Tibial nerve (tissue), 4 donors: ENCODE measurements around the gene DNAH3. TPM values are rescaled to one million over a fixed set of nuclear protein-coding genes. Genes with fewer than 3 reads are reported as not detected.

ENCODE experiments used
- DNase-seq, 2 donors: peaks; one replicate each; pipeline ENCODE4 v3.0.0-alpha.2; 2019; ENCODE audit warnings: low spot score in 2 of 2
- H3K27ac ChIP-seq, 4 donors: fragments of 200-600 bp; sonication (generic) in 3 of 4; one replicate each; pipeline ENCODE4 v1.5.1; 2017 to 2019; ENCODE audit warnings: mild to moderate bottlenecking in 1 of 4
- H3K27me3 ChIP-seq, 2 donors: fragments of 200-600 bp; sonication (generic) in 1 of 2; one replicate each; pipeline versions ENCODE4 v1.5.1 to v1.6.0; 2017 to 2019
- H3K36me3 ChIP-seq, 3 donors: fragments of 200-600 bp; sonication (generic); one replicate each; pipeline ENCODE4 v1.5.1; 2018 to 2019
- H3K4me1 ChIP-seq, 4 donors: fragments of 200-600 bp; sonication (generic) in 3 of 4; one replicate each; pipeline ENCODE4 v1.5.1; 2017 to 2019
- H3K4me3 ChIP-seq, 4 donors: fragments of 200-600 bp; sonication (generic) in 3 of 4; one replicate each; pipeline ENCODE4 v1.5.1; 2017 to 2019; ENCODE audit warnings: mild to moderate bottlenecking in 1 of 4, moderate library complexity in 1 of 4
- H3K9me3 ChIP-seq, 4 donors: fragments of 200-600 bp; sonication (generic) in 3 of 4; one replicate each; pipeline ENCODE4 v1.5.1; 2017 to 2019
- CTCF ChIP-seq, 5 experiments: fragments of 200-600 bp in 3 of 5; fragments of 450-650 bp in 2 of 5; sonication (generic) in 3 of 5; IDR thresholded peaks; one replicate each; pipeline ENCODE4 v1.5.1; 2016 to 2019; ENCODE audit warnings: antibody characterized with exemption in 5 of 5, mild to moderate bottlenecking in 3 of 5, moderate library complexity in 2 of 5
- EP300 ChIP-seq, 2 donors: sonication (generic); formaldehyde crosslinking; IDR thresholded peaks; one replicate each; pipeline ENCODE4 v1.6.1; 2017; ENCODE audit warnings: antibody characterized with exemption in 2 of 2, mild to moderate bottlenecking in 1 of 2
- POLR2A ChIP-seq, 2 donors: fragments of 450-650 bp; IDR thresholded peaks; one replicate each; pipeline ENCODE4 v1.6.1; 2017; ENCODE audit warnings: antibody characterized with exemption in 2 of 2, mild to moderate bottlenecking in 2 of 2, moderate library complexity in 2 of 2
- WGBS, 2 donors: methylation state at CpG; one replicate each; pipeline ENCODE4 v1.1.5; 2018; 5-methylcytosine and 5-hydroxymethylcytosine counted together
- total RNA-seq, 4 donors: library from RNA; depleted of rRNA; stranded (reverse); fragments of >200 nt; gene quantifications; one replicate each; pipeline ENCODE4 v1.1.0, GENCODE V29; 2016

Gene DNAH3
- total RNA-seq, 4 donors from 2014 or later: not detected

GRCh38 chr16:20902426-20902825 is 248.2 kb downstream of the DNAH3 start:
- H3K4me3 ChIP-seq: no peak overlapping the region
- H3K4me1 ChIP-seq: peaks cover 3 to 80% (median 61%) of the 10 kb centered on the region in 4 donors
- DNase-seq: no peak
- peak overlapping the region; percentile 91 to 100 (median 95) for H3K27ac ChIP-seq
- WGBS, 2 donors: 85 to 95% methylated on average over 6 of the region's 6 CpGs
- TF ChIP-seq CTCF (IDR thresholded peaks at IDR 0.05): no peak
- no peak for TF ChIP-seq EP300 (IDR thresholded peaks at IDR 0.05)
- no peak for TF ChIP-seq POLR2A (IDR thresholded peaks at IDR 0.05)
- H3K9me3 ChIP-seq: no peaks in the 10 kb centered on the region
- H3K36me3 ChIP-seq: no peaks in the 10 kb centered on the region
- H3K27me3 ChIP-seq: no peaks in the 10 kb centered on the region

DNA sequence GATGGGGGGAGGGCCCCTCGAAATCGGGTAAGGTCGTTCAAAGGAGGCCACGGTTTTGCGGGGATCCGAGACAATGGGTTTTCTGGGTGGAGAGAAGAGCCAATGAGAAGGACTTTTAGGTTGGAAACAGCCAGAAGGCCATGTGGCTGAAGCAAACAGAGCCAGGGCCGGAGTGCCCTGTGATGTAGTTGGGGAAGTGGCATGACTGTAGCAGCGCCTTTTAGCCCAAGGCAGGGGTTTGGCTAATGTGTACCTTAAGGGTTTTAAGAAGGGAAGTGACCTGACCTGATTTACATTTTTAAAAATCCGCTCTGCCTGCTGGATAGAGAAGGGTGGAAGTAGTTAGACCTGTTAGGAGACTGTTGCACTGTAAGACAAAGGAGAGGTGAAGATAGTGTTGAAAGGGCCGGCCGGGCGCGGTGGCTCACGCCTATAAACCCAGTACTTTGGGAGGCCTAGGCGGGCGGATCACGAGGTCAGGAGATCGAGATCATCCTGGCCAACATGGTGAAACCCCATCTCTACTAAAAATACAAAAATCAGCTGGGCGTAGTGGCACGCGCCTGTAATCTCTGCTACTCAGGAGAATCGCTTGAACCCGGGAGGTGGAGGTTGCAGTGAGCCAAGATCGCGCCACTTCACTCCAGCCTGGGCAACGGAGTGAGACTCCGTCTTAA is 249.1 kb downstream of the DNAH3 start:
- H3K9me3 ChIP-seq: no peaks in the 10 kb centered on the region
- H3K4me3 ChIP-seq: peak overlapping the region; percentile 55 to 88 (median 74)
- DNase-seq: peak; percentile 34 to 44
- TF ChIP-seq CTCF (IDR thresholded peaks at IDR 0.05) (no peak), POLR2A (IDR thresholded peaks at IDR 0.05) (peak in 1 of 2 donors; percentile 1)
- WGBS, 2 donors: 28 to 41% methylated on average over 27 of the region's 27 CpGs
- H3K27ac ChIP-seq: peak overlapping the region; percentile 91 to 100 (median 95)
- peaks cover 3 to 80% (median 62%) of the 10 kb centered on the region in 4 donors for H3K4me1 ChIP-seq
- no peaks in the 10 kb centered on the region for H3K27me3 ChIP-seq
- no peaks in the 10 kb centered on the region for H3K36me3 ChIP-seq

DNA sequence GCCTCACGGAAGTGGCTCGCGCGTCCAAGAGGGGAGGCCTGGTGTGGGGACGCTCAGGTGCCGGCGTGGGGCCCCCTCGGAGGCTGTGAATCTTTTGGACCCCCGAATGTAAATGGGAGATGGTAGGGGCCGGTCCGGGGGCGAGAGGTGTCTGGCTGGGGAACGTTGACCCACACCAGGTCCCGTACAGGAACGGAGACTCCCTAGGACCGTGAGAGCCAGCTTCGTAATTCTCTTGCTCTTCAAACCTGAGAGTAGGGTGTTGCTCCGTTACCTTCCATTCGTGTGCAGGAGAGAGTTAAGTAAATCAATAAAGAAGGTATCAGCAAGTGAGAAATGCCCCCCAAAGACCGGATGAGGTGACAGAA is 249.6 kb downstream of the DNAH3 start:
- H3K27ac ChIP-seq: peak overlapping the region; percentile 91 to 100 (median 95)
- H3K9me3 ChIP-seq: no peaks in the 10 kb centered on the region
- 0% methylated on average over 14 to 20 of the region's 20 CpGs for WGBS, 2 donors
- H3K4me3 ChIP-seq: peak overlapping the region; percentile 55 to 88 (median 74)
- DNase-seq: no peak
- H3K27me3 ChIP-seq: no peaks in the 10 kb centered on the region
- no peak for TF ChIP-seq POLR2A (IDR thresholded peaks at IDR 0.05)
- peaks cover 3 to 80% (median 57%) of the 10 kb centered on the region in 4 donors for H3K4me1 ChIP-seq
- H3K36me3 ChIP-seq: peaks cover 0 to 3% (median 0%) of the 10 kb centered on the region in 3 donors

- peaks cover 3 to 80% (median 52%) of the 10 kb centered on the region in 4 donors for H3K4me1 ChIP-seq
- WGBS, 2 donors: 0 to 1% methylated on average over 39 to 55 of the region's 62 CpGs
- H3K4me3 ChIP-seq: peak within 1 kb of the TSS; percentile 55 to 88 (median 74)
- peak within 1 kb of the TSS; percentile 91 to 100 (median 95) for H3K27ac ChIP-seq
- peak; percentile 94 to 96 for DNase-seq
- H3K36me3 ChIP-seq: peaks cover 0 to 8% (median 0%) of the 10 kb centered on the region in 3 donors
- H3K27me3 ChIP-seq: no peaks in the 10 kb centered on the region
- TF ChIP-seq CTCF (IDR thresholded peaks at IDR 0.05) (peak in 2 of 5 experiments; percentile 33 to 53), EP300 (IDR thresholded peaks at IDR 0.05) (peak; percentile 85 to 98), POLR2A (IDR thresholded peaks at IDR 0.05) (peak; percentile 92 to 93)
- H3K9me3 ChIP-seq: no peaks in the 10 kb centered on the region
Measured at GRCh38 chr16:20900299-20901067, 250.2 kb downstream of the DNAH3 start, which contains the start of the genes DCUN1D3 and LYRM1. Gene DCUN1D3 (minus strand): TSS chr16:20900358. CDS start chr16:20862538, 37,820 bp downstream. Gene LYRM1 (plus strand): TSS chr16:20900771. CDS start chr16:20915556, 14,785 bp downstream.

- DNase-seq: peak in 1 of 2 donors; percentile 18
- H3K4me3 ChIP-seq: peak overlapping the region; percentile 55 to 88 (median 74)
- TF ChIP-seq CTCF (IDR thresholded peaks at IDR 0.05) (no peak), EP300 (IDR thresholded peaks at IDR 0.05) (no peak), POLR2A (IDR thresholded peaks at IDR 0.05) (peak in 1 of 2 donors; percentile 8)
- H3K9me3 ChIP-seq: no peaks in the 10 kb centered on the region
- no peaks in the 10 kb centered on the region for H3K27me3 ChIP-seq
- WGBS, 2 donors: 0 to 1% methylated on average over 23 of the region's 23 CpGs
- peaks cover 0 to 79% (median 44%) of the 10 kb centered on the region in 4 donors for H3K4me1 ChIP-seq
- H3K36me3 ChIP-seq: peaks cover 0 to 13% (median 0%) of the 10 kb centered on the region in 3 donors
- H3K27ac ChIP-seq: peak overlapping the region; percentile 91 to 100 (median 95)
Measured at GRCh38 chr16:20899477-20900298, 251.0 kb downstream of the DNAH3 start.
